Thyroid gland (tissue), 4 donors: ENCODE data around the gene TCEAL5.

Experiments used
- POLR2A ChIP-seq, 2 donors: fragments of 450-650 bp; IDR thresholded peaks; one replicate each; pipeline ENCODE4 v1.6.1; 2017; ENCODE audit warnings: antibody characterized with exemption in 2 of 2, mild to moderate bottlenecking in 2 of 2, moderate library complexity in 1 of 2
- TF ChIP-seq, protein P1 (sequence below), 6 experiments: fragments of 200-600 bp in 3 of 6; fragments of 450-650 bp in 3 of 6; sonication (generic) in 3 of 6; IDR thresholded peaks; one replicate each; pipeline ENCODE4 v1.5.1; 2016 to 2019; ENCODE audit warnings: antibody characterized with exemption in 6 of 6, mild to moderate bottlenecking in 2 of 6, inconsistent platforms in 1 of 6, moderate library complexity in 1 of 6

DNA sequence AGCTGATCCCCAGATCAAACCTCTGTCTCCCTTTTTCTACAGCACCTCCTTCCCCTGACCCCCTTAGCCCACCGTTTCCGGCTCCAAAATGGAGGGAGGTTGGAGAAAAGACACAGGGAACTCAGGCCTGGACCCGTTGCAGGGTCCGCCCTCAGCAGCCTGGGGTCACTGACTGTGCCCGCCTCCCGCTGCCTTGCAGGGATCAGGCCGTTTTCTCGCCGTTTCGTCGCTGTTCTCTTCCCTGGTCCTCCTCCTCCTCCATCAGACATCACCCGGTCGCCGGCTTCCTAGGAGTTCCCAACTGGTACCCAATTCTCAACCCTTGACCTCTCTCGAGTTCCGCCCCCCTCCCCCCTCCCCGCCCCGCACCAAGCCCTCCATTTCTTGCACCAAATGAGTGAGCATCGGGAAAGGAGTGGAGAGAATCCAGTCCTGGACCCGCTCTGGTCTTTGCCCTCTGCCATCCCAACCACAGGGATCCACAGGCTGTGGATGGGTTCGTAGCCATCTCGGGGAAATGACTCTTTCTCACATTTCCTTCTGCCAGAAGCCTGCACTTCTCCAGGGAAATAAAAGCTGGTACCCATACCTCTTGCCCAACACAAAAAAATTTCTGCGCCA is 493 bp downstream of the TCEAL5 start:
- TF ChIP-seq, protein P1, sequence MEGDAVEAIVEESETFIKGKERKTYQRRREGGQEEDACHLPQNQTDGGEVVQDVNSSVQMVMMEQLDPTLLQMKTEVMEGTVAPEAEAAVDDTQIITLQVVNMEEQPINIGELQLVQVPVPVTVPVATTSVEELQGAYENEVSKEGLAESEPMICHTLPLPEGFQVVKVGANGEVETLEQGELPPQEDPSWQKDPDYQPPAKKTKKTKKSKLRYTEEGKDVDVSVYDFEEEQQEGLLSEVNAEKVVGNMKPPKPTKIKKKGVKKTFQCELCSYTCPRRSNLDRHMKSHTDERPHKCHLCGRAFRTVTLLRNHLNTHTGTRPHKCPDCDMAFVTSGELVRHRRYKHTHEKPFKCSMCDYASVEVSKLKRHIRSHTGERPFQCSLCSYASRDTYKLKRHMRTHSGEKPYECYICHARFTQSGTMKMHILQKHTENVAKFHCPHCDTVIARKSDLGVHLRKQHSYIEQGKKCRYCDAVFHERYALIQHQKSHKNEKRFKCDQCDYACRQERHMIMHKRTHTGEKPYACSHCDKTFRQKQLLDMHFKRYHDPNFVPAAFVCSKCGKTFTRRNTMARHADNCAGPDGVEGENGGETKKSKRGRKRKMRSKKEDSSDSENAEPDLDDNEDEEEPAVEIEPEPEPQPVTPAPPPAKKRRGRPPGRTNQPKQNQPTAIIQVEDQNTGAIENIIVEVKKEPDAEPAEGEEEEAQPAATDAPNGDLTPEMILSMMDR (IDR thresholded peaks at IDR 0.05) = no peak
- no peak for TF ChIP-seq POLR2A (IDR thresholded peaks at IDR 0.05)
